ENCODE results near the gene PLIN4. TPM values are rescaled to one million over a fixed set of nuclear protein-coding genes. Genes with fewer than 3 reads are reported as not detected.

The PLIN4 gene, protein sequence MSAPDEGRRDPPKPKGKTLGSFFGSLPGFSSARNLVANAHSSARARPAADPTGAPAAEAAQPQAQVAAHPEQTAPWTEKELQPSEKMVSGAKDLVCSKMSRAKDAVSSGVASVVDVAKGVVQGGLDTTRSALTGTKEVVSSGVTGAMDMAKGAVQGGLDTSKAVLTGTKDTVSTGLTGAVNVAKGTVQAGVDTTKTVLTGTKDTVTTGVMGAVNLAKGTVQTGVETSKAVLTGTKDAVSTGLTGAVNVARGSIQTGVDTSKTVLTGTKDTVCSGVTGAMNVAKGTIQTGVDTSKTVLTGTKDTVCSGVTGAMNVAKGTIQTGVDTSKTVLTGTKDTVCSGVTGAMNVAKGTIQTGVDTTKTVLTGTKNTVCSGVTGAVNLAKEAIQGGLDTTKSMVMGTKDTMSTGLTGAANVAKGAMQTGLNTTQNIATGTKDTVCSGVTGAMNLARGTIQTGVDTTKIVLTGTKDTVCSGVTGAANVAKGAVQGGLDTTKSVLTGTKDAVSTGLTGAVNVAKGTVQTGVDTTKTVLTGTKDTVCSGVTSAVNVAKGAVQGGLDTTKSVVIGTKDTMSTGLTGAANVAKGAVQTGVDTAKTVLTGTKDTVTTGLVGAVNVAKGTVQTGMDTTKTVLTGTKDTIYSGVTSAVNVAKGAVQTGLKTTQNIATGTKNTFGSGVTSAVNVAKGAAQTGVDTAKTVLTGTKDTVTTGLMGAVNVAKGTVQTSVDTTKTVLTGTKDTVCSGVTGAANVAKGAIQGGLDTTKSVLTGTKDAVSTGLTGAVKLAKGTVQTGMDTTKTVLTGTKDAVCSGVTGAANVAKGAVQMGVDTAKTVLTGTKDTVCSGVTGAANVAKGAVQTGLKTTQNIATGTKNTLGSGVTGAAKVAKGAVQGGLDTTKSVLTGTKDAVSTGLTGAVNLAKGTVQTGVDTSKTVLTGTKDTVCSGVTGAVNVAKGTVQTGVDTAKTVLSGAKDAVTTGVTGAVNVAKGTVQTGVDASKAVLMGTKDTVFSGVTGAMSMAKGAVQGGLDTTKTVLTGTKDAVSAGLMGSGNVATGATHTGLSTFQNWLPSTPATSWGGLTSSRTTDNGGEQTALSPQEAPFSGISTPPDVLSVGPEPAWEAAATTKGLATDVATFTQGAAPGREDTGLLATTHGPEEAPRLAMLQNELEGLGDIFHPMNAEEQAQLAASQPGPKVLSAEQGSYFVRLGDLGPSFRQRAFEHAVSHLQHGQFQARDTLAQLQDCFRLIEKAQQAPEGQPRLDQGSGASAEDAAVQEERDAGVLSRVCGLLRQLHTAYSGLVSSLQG (N-terminal part only)
- total RNA-seq = under 0.01 and 0.16 TPM in 2 replicates

DNA sequence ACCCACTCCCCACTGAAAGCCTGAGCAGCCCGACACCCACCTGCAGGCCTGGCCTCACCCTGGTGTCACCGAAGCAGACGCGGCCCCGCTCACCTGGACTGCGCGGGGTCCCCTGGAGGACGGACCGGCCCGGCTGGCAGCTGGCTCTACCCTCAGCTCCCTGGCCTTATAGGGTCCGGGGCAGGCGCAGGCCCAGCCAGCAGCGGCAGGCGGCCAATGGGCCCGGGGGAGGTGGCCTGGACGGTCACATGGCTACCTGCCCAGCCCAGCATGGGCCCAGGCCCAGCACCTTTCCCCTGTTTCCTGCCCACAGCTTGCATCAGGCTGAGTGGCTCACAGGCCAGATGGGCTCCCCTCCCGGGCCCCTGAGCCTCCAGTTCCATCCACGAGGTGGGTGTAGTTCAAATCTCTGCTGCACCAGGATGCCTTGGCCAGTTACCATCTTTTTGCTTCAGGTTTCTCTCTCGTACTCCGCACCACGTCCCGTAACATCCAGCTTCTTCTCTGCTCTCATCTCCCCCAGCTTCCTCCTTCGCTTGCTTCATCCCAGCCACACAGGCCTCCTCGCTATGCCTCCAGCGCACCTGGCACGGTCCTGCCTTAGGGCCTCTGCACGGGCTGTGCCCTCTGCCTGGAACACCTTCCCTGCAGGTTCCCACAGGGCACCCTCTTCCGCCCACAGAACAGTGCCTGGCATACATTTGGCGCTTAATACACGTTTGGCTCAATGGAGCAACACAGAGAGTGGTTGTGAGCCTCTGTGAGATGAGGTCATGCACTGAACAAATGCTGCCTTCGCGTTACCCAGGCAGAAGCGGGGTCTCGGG, at the start of gene PLIN4:
Gene PLIN4, minus strand, starts transcription at position 142 of the 827 bp plus-strand sequence. CDS start 214 bp downstream, outside the sequence.

DNA sequence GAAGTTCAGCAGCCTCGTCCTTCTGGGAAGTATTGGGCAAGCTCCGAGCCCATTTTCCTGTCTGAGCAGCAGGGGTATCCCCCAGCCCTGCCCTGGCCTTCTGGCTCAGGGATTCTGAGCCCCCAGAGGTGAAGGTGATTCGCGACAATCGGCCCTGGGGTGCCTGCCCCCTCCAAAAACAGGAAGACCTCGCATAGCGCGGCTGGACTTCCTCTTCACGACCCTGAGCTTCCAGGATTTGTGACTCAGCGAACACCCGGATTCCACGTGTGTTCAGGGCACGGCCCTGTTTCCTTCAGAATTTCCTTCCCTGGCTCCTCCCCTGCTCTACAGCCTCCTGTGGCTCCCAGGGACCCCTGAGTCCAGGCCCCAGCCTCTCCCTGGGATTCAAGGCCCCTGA, 41.3 kb upstream of the PLIN4 start, which contains the start of gene SEMA6B:
Gene SEMA6B, minus strand, starts transcription at position 116 of the 400 bp plus-strand sequence. CDS start 1,227 bp downstream, outside the sequence.

GRCh38 chr19:4539693-4540581, 21.7 kb upstream of the PLIN4 start, which contains the start of gene LRG1:
Gene LRG1 (minus strand): TSS chr19:4540036. CDS start chr19:4540013, 23 bp downstream.

GRCh38 chr19:4534836-4535658, 16.8 kb upstream of the PLIN4 start, which contains the start of gene PLIN5:
Gene PLIN5 (minus strand): TSS chr19:4535224. CDS start chr19:4534074, 1,150 bp downstream.

DNA sequence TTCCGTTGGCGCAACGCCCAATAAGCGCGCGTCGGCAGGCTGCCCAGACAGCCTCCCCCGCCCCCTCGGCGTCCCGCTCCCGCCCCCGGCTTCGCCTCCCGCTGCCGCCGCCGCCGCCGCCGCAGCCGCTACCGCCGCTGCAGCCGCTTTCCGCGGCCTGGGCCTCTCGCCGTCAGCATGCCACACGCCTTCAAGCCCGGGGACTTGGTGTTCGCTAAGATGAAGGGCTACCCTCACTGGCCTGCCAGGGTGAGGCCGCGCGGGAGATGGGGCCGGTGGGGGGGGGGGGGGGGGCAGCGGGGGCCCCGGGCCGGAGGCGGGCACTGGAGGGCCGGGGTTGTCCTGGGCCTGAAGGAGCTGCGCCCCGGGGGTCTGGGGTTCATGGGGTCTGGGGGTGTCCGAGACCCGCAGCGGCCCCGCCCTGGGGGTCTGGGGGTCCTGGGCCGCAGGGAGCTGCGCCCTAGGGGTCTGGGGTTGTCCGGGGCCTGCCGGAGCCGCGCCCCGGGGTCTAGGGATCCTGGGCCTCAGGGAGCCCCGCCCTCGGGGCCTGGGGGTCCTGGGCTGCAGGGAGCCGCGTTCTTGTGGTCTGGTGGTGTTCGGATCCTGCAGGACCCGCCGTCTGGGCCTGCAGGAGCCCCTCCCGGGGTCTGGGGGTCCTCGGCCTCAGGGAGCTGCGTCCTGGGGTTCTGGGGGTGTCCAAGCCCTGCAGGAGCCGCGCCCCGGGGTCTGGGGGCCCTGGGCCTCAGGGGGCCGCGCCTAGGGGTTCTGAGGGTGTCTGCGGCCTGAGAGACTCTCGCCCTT, 45.9 kb downstream of the PLIN4 start, which contains the start of gene HDGFL2:
Gene HDGFL2, plus strand, starts transcription at position 124 of the 801 bp plus-strand sequence. Its CDS starts 54 bp downstream, at position 178.

GRCh38 chr19:4457654-4458395, 60.5 kb downstream of the PLIN4 start, which contains the start of gene UBXN6:
Gene UBXN6 (minus strand): TSS chr19:4457794. CDS start chr19:4457697, 97 bp downstream.

Other genes with a start within 250 kb of the PLIN4 start
- gene SHD, start 239.2 kb downstream of the PLIN4 start, total RNA-seq = not detected in 2 replicates
- 0.36 TPM in 1 of 2 replicates, not detected in the other for gene TMIGD2, start 216.1 kb downstream of the PLIN4 start, total RNA-seq
- 5.7 and 7.8 TPM in 2 replicates for gene FSD1, start 213.9 kb downstream of the PLIN4 start, total RNA-seq
- 3.1 and 4.9 TPM in 2 replicates for gene STAP2, start 179.7 kb downstream of the PLIN4 start, total RNA-seq
- 5.3 and 5.4 TPM in 2 replicates for gene MPND, start 174.9 kb downstream of the PLIN4 start, total RNA-seq
- 104 and 122 TPM in 2 replicates for gene SH3GL1, start 117.9 kb downstream of the PLIN4 start, total RNA-seq
- 5.2 and 6.4 TPM in 2 replicates for gene CHAF1A, start 115.8 kb downstream of the PLIN4 start, total RNA-seq
- 101 and 116 TPM in 2 replicates for gene UBXN6, start 60.7 kb downstream of the PLIN4 start, total RNA-seq
- gene HDGFL2, start 46.2 kb downstream of the PLIN4 start, total RNA-seq = 58.1 and 65.7 TPM in 2 replicates
- gene PLIN5, start 16.7 kb upstream of the PLIN4 start, total RNA-seq = not detected in 2 replicates
- not detected in 2 replicates for gene LRG1, start 21.6 kb upstream of the PLIN4 start, total RNA-seq
- gene SEMA6B, start 41.2 kb upstream of the PLIN4 start, total RNA-seq = 0.12 and 0.49 TPM in 2 replicates
- gene TNFAIP8L1, start 121.0 kb upstream of the PLIN4 start, total RNA-seq = 1.9 and 2.1 TPM in 2 replicates
- 80.5 and 117 TPM in 2 replicates for gene MYDGF, start 151.9 kb upstream of the PLIN4 start, total RNA-seq
- 29.9 and 35.6 TPM in 2 replicates for gene DPP9, start 205.4 kb upstream of the PLIN4 start, total RNA-seq